Thoracic aorta (tissue), 2 donors: ENCODE measurements around the gene EFHC1. TPM values are rescaled to one million over a fixed set of nuclear protein-coding genes. Genes with fewer than 3 reads are reported as not detected.
A peak's percentile ranks its signal among the peaks of the same experiment; 100 is the strongest.

Experiments
- ATAC-seq: fragments of 150-250 bp; one replicate; pipeline ENCODE4 v1.8.0; 2017; ENCODE audit warnings: low read depth; ENCODE audit not compliant: insufficient number of reproducible peaks, low FRiP score
- DNase-seq: peaks from one replicate; pipeline ENCODE4 v3.0.0-alpha.2; 2020; ENCODE audit warnings: low spot score
- H3K27ac ChIP-seq, 2 donors: fragments of 200-600 bp; sonication (generic); 1 replicate in 1 of 2; 2 replicates in 1 of 2; pipeline ENCODE4 v1.5.1; 2016; ENCODE audit warnings: mild to moderate bottlenecking in 2 of 2, moderate library complexity in 2 of 2
- H3K27me3 ChIP-seq: fragments of 200-600 bp; sonication (generic); replicated peaks from 2 replicates; pipeline ENCODE4 v1.6.0; 2016; ENCODE audit warnings: mild to moderate bottlenecking; ENCODE audit not compliant: insufficient read depth
- H3K36me3 ChIP-seq: fragments of 200-600 bp; sonication (generic); one replicate; pipeline ENCODE4 v1.5.1; 2016
- H3K4me1 ChIP-seq, 2 donors: fragments of 200-600 bp; sonication (generic); 1 replicate in 1 of 2; 2 replicates in 1 of 2; pipeline versions ENCODE4 v1.5.1 to v1.6.0; 2016; ENCODE audit warnings: low read depth in 2 of 2, mild to moderate bottlenecking in 1 of 2; ENCODE audit not compliant: control insufficient read depth in 1 of 2
- H3K4me3 ChIP-seq: fragments of 200-600 bp; sonication (generic); 2 replicates; pipeline ENCODE4 v1.5.1; 2016; ENCODE audit warnings: mild to moderate bottlenecking
- H3K9me3 ChIP-seq: fragments of 200-600 bp; sonication (generic); 2 replicates; pipeline ENCODE4 v1.5.1; 2016
- CTCF ChIP-seq: fragments of 200-600 bp; sonication (generic); IDR thresholded peaks from one replicate; pipeline ENCODE4 v1.5.1; 2019; ENCODE audit warnings: antibody characterized with exemption
- total RNA-seq, 2 donors: library from RNA; depleted of rRNA; stranded (reverse); fragments of >200 nt; gene quantifications; one replicate each; pipeline versions ENCODE4 v1.1.0 to v1.2.3, GENCODE V29; 2016

Gene EFHC1
- total RNA-seq, 2 donors from 2014 or later, result 13.5 to 14.9 TPM

- peaks cover 14% of the 10 kb centered on the region for H3K36me3 ChIP-seq
- ATAC-seq (no peak), DNase-seq (no peak)
- no peaks in the 10 kb centered on the region for H3K9me3 ChIP-seq
- H3K4me1 ChIP-seq, result peaks cover 34 to 83% of the 10 kb centered on the region in 2 donors
- no peak for TF ChIP-seq CTCF
- H3K27ac ChIP-seq, result peak overlapping the region; percentile 4 to 95
- H3K4me3 ChIP-seq, result no peak overlapping the region
- H3K27me3 ChIP-seq, result no peaks in the 10 kb centered on the region
Measured at GRCh38 chr6:52516943-52517342, 96.8 kb downstream of the EFHC1 start.

DNA sequence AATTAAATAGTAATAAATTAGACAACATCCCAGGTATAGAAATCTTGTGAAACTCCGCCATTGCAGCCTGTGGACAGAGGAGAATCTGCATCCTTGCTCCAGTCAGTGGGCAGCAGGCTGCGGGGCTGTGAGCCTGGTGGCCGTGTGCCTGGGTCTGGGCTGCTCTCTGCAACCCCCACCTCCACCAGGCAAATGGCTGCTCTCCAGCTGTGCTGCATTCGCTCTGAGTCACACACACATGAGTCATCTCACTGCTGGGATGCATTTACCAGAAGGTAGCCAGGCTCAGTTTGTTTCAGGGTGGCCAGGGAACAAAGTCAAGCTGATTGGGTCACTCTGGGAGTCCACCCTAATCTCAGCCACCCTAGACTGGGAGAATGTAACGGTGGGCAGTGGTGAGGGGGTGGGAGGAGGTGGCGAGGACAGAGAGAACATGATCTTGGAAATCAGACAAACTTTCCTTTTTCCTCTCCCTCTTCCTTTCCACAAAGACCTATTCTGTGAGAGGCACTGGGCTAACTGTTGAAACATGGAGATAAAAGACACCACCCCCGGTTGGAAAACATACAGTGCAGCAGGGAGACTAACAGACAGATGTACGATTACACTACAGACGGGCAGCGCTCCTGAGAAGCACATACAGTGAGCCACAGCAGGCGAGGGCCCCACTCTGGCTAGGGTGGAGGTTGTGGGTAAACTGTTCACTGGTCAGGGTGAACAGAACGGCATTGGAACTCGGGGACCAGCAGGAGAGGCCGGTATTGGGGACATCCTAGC is 97.5 kb downstream of the EFHC1 start:
- no peak for TF ChIP-seq CTCF
- H3K4me3 ChIP-seq, result peak overlapping the region; percentile 48
- peaks cover 14% of the 10 kb centered on the region for H3K36me3 ChIP-seq
- peak; percentile 96 for DNase-seq
- H3K4me1 ChIP-seq, result peaks cover 31 to 83% of the 10 kb centered on the region in 2 donors
- no peaks in the 10 kb centered on the region for H3K9me3 ChIP-seq
- H3K27ac ChIP-seq, result peak overlapping the region; percentile 87 to 95
- ATAC-seq, result peak; percentile 87
- H3K27me3 ChIP-seq, result no peaks in the 10 kb centered on the region

- Histone ChIP-seq H3K27ac (peak overlapping the region; percentile 87 to 95), H3K9me3 (no peaks in the 10 kb centered on the region), H3K36me3 (peaks cover 14% of the 10 kb centered on the region), H3K27me3 (no peaks in the 10 kb centered on the region), H3K4me1 (peaks cover 31 to 83% of the 10 kb centered on the region in 2 donors), H3K4me3 (peak overlapping the region; percentile 48)
- ATAC-seq (no peak), DNase-seq (no peak)
- TF ChIP-seq CTCF, result no peak
Measured at GRCh38 chr6:52518279-52518945, 98.3 kb downstream of the EFHC1 start.

DNA sequence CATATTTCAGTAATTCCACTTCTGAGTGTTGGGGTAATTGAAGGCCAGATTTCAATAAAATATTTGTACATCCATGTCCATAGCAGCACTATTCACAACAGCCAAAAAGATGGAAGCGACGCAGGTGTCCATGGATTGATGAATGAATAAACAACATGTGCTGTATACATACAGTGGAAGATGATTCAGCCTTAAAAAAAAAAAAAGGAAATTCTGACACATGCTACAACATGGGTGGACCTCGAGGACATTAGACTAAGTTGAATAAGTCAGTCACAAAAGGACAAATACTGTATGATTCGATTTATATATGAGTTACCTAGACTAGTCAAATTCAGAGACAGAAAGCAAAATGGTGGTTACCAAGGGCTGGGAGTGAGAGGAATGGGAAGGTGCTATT is 99.5 kb downstream of the EFHC1 start:
- Histone ChIP-seq H3K36me3 (peaks cover 7% of the 10 kb centered on the region), H3K9me3 (no peaks in the 10 kb centered on the region), H3K4me1 (peaks cover 31 to 85% of the 10 kb centered on the region in 2 donors), H3K27me3 (no peaks in the 10 kb centered on the region), H3K27ac (peak overlapping the region in 1 of 2 donors; percentile 95), H3K4me3 (no peak overlapping the region)
- no peak for TF ChIP-seq CTCF
- DNase-seq, result no peak
- ATAC-seq, result no peak

DNA sequence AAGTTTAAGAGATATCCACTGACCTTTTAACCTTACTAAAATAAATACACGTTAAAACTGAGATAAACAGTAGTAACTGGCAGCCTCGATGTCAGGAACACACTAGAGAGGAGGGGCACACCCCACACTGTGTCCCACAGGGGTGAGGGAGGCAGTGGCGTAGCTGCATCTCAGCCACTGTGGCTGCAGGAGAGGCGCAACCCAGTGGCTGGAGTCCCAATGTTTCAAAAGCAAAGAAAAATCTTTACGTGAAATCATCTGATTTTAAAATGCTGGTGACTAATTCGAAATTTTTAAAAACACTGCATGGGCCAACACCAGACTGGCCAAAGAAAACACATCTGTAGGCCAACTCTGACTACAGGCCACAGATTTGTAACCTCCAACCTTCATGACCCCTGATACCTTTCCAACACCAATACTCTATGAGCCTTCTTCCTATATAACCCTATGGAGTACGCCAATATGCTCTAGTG is 102.0 kb downstream of the EFHC1 start:
- peak; percentile 46 for DNase-seq
- H3K4me1 ChIP-seq, result peaks cover 26 to 64% of the 10 kb centered on the region in 2 donors
- peak overlapping the region; percentile 66 to 79 for H3K27ac ChIP-seq
- no peaks in the 10 kb centered on the region for H3K9me3 ChIP-seq
- H3K4me3 ChIP-seq, result no peak overlapping the region
- no peaks in the 10 kb centered on the region for H3K27me3 ChIP-seq
- ATAC-seq, result peak; percentile 35
- H3K36me3 ChIP-seq, result no peaks in the 10 kb centered on the region
- TF ChIP-seq CTCF, result no peak
